Measurements from ENCODE around the gene ESRP2. TPM values are rescaled to one million over a fixed set of nuclear protein-coding genes. Genes with fewer than 3 reads are reported as not detected.

Gene ESRP2
- total and polyA plus RNA-seq, 2 donors (not counting 3 experiments of a cell fraction or from before 2014, with no cell fraction given), result 0.57 to 0.66 TPM

GRCh38 chr16:68186877-68187276 is 49.0 kb downstream of the ESRP2 start:
- DNase-seq (ENCODE audit: low read depth, low spot score), result no peak
- no TSS peak for BruUV-seq (replicated peaks)
- H3K4me1 ChIP-seq (ENCODE audit: control insufficient read depth, extremely low read depth, insufficient read depth, low read length), result no peaks in the 10 kb centered on the region
- H3K27ac ChIP-seq (ENCODE audit: insufficient read depth, low read depth, low read length), result no peak overlapping the region
- H3K9me1 ChIP-seq (replicated peaks; ENCODE audit: control insufficient read depth, extremely low read depth, insufficient read depth, low read length), result no peaks in the 10 kb centered on the region
- H3K27me3 ChIP-seq (ENCODE audit: control insufficient read depth in 2 of 2, insufficient read depth in 2 of 2, low read length in 2 of 2), result no peaks in the 10 kb centered on the region
- CTCF ChIA-PET, result interaction anchor here (0.7 to 1.1 kb wide), 5 partner anchors 10 to 93 kb away, joined by 3 to 6 read pairs (median 4); no protein-coding TSS in a partner anchor
- TF ChIP-seq POLR2A (IDR thresholded peaks at IDR 0.05; ENCODE audit: low read depth, low read length) (no peak), EZH2 (IDR thresholded peaks at IDR 0.05; ENCODE audit: borderline replicate concordance, low read depth, low read length, severe bottlenecking) (no peak), POLR2AphosphoS5 (IDR thresholded peaks at IDR 0.05; ENCODE audit: insufficient read depth, low read depth, low read length) (no peak), MAX (IDR thresholded peaks at IDR 0.05; ENCODE audit: insufficient read depth, insufficient read length) (no peak)
- POLR2A ChIA-PET, result no interaction called here
- no peak overlapping the region for H2AFZ ChIP-seq (ENCODE audit: low read depth, low read length)
- no peak overlapping the region for H3K4me3 ChIP-seq (replicated peaks in 1 of 3; ENCODE audit: insufficient read depth in 1 of 3, low read depth in 1 of 3, low read length in 3 of 3)
- dilution Hi-C loops (cut with MboI; ENCODE audit: extremely low pct_ligation_motif_present, low sequenced_read_pairs) (no loop called here), intact Hi-C loops (cut with micrococcal nuclease) (no loop called here)
- H4K20me1 ChIP-seq (replicated peaks; ENCODE audit: control insufficient read depth, extremely low read depth, insufficient read depth, low read length), result no peaks in the 10 kb centered on the region
- H3K4me2 ChIP-seq (ENCODE audit: insufficient read depth, low read length), result no peak overlapping the region
- no peak overlapping the region for H3K9ac ChIP-seq (replicated peaks; ENCODE audit: extremely low read depth, insufficient read depth, low read length)
- no peaks in the 10 kb centered on the region for H3K79me2 ChIP-seq (ENCODE audit: control insufficient read depth, insufficient read depth, low read length)
- peaks cover 5 to 17% of the 10 kb centered on the region in 2 experiments for H3K36me3 ChIP-seq (ENCODE audit: control insufficient read depth in 2 of 2, extremely low read depth in 1 of 2, insufficient read depth in 2 of 2, low read length in 2 of 2)
- H3K9me3 ChIP-seq (replicated peaks; ENCODE audit: control insufficient read depth, insufficient read depth, low read length), result no peaks in the 10 kb centered on the region
- no peak for FAIRE-seq

GRCh38 chr16:68183046-68183445 is 52.9 kb downstream of the ESRP2 start:
- Histone ChIP-seq H3K4me2 (ENCODE audit: insufficient read depth, low read length) (no peak overlapping the region), H3K9me3 (replicated peaks; ENCODE audit: control insufficient read depth, insufficient read depth, low read length) (no peaks in the 10 kb centered on the region), H3K36me3 (ENCODE audit: control insufficient read depth in 2 of 2, extremely low read depth in 1 of 2, insufficient read depth in 2 of 2, low read length in 2 of 2) (peaks cover 0 to 7% of the 10 kb centered on the region in 2 experiments), H3K27ac (ENCODE audit: insufficient read depth, low read depth, low read length) (no peak overlapping the region), H3K4me3 (replicated peaks in 1 of 3; ENCODE audit: insufficient read depth in 1 of 3, low read depth in 1 of 3, low read length in 3 of 3) (no peak overlapping the region), H2AFZ (ENCODE audit: low read depth, low read length) (no peak overlapping the region), H3K27me3 (ENCODE audit: control insufficient read depth in 2 of 2, insufficient read depth in 2 of 2, low read length in 2 of 2) (no peaks in the 10 kb centered on the region), H4K20me1 (replicated peaks; ENCODE audit: control insufficient read depth, extremely low read depth, insufficient read depth, low read length) (no peaks in the 10 kb centered on the region), H3K9me1 (replicated peaks; ENCODE audit: control insufficient read depth, extremely low read depth, insufficient read depth, low read length) (no peaks in the 10 kb centered on the region), H3K79me2 (ENCODE audit: control insufficient read depth, insufficient read depth, low read length) (no peaks in the 10 kb centered on the region), H3K4me1 (ENCODE audit: control insufficient read depth, extremely low read depth, insufficient read depth, low read length) (no peaks in the 10 kb centered on the region), H3K9ac (replicated peaks; ENCODE audit: extremely low read depth, insufficient read depth, low read length) (no peak overlapping the region)
- intact Hi-C loops (cut with micrococcal nuclease) (no loop called here), dilution Hi-C loops (cut with MboI; ENCODE audit: extremely low pct_ligation_motif_present, low sequenced_read_pairs) (no loop called here)
- POLR2A ChIA-PET, result no interaction called here
- FAIRE-seq (no peak), DNase-seq (ENCODE audit: low read depth, low spot score) (no peak)
- CTCF ChIA-PET, result no interaction called here
- BruUV-seq (replicated peaks), result no TSS peak
- TF ChIP-seq CTCF (IDR thresholded peaks at IDR 0.05; ENCODE audit: extremely low read depth in 1 of 2, insufficient read depth in 1 of 2, low read depth in 1 of 2, low read length in 2 of 2) (no peak), JUN (IDR thresholded peaks at IDR 0.05; ENCODE audit: borderline replicate concordance, insufficient read depth, insufficient read length, low read depth) (no peak), MYC (IDR thresholded peaks at IDR 0.05; ENCODE audit: low read depth, low read length) (no peak), EZH2 (IDR thresholded peaks at IDR 0.05; ENCODE audit: borderline replicate concordance, low read depth, low read length, severe bottlenecking) (no peak), GATA2 (IDR thresholded peaks at IDR 0.05; ENCODE audit: insufficient read depth, insufficient read length, low read depth, low read length) (no peak), POLR2A (IDR thresholded peaks at IDR 0.05; ENCODE audit: low read depth, low read length) (no peak), MAX (IDR thresholded peaks at IDR 0.05; ENCODE audit: insufficient read depth, insufficient read length) (no peak)
